ENCODE measurements around the gene PLEKHB1.

Gene PLEKHB1

DNA sequence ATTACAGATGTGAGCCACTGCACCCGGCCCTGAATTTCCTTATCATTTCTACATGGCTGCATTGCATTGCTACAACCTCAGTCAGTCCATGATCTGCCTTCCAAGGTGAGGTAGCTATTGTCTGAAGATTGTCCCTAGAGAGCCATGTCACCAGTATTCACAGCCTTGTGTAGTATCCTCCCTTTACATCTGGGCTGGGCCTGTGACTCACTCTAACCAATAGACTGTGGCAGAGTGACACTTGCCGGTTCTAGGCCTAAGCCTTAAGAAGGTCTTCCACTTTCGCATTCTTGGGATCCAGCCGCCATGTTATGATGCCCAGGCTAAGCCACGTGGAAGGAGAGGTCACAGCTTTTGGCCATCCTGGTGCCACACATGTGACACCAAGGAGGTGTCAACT lies 10.1 kb upstream of the PLEKHB1 start:
- peaks cover 1% of the 10 kb centered on the region for H3K36me3 Mint-ChIP-seq (ENCODE audit: low read depth)
- H3K27me3 Mint-ChIP-seq (ENCODE audit: low read depth): no peaks in the 10 kb centered on the region
- peaks cover 4% of the 10 kb centered on the region for H3K9me3 Mint-ChIP-seq
- H3K27ac Mint-ChIP-seq: no peak overlapping the region
- H3K4me3 Mint-ChIP-seq: no peak overlapping the region
- DNase-seq (ENCODE audit: low spot score): no peak
- peaks cover 13% of the 10 kb centered on the region for H3K4me1 Mint-ChIP-seq (ENCODE audit: low read depth)

DNA sequence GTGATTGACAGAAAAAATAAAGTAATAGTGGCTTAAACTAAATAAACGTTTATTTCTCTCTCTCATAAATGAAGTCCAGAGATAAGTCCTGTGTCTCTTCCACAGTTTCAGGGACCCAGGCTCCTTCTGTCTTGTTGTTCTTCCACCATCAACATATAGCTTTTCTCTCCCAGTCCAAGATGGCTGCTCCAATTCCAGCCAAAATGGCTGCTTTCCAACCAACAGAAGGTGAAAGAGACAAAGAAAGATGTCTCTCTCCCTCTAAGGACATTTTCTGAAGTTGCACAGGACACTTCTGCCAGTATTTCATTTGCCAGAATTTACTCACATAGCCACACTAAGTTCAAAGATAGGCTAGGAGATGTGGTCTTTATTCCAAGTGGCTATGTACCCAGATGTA lies 9.4 kb upstream of the PLEKHB1 start:
- Mint-ChIP-seq H3K4me1 (ENCODE audit: low read depth) (peaks cover 13% of the 10 kb centered on the region), H3K9me3 (peaks cover 2% of the 10 kb centered on the region), H3K27ac (no peak overlapping the region), H3K36me3 (ENCODE audit: low read depth) (peaks cover 1% of the 10 kb centered on the region), H3K27me3 (ENCODE audit: low read depth) (no peaks in the 10 kb centered on the region), H3K4me3 (no peak overlapping the region)
- no peak for DNase-seq (ENCODE audit: low spot score)

DNA sequence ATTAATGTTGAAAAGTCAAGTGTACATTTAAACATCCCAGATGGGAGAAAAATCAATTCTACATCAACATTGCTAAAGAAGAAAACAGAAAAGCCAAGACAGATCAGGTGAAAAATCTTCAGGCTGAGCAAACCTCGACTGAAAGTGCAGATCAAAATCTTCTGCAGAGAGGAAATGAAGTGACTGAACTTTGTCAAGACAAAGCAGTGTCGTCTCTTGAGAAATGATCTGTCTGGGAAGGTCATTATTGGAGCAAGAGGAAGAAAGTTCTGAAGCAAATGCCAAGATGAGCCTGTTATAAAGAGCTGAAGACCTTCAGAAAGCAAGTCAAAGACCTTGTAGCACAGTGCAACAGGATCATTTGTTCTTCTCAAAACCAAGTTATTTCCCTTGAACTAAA lies 5.8 kb upstream of the PLEKHB1 start:
- no peaks in the 10 kb centered on the region for H3K9me3 Mint-ChIP-seq
- no peaks in the 10 kb centered on the region for H3K27me3 Mint-ChIP-seq (ENCODE audit: low read depth)
- peak overlapping the region; percentile 32 for H3K27ac Mint-ChIP-seq
- no peaks in the 10 kb centered on the region for H3K36me3 Mint-ChIP-seq (ENCODE audit: low read depth)
- DNase-seq (ENCODE audit: low spot score): no peak
- H3K4me3 Mint-ChIP-seq: no peak overlapping the region
- peaks cover 8% of the 10 kb centered on the region for H3K4me1 Mint-ChIP-seq (ENCODE audit: low read depth)

DNA sequence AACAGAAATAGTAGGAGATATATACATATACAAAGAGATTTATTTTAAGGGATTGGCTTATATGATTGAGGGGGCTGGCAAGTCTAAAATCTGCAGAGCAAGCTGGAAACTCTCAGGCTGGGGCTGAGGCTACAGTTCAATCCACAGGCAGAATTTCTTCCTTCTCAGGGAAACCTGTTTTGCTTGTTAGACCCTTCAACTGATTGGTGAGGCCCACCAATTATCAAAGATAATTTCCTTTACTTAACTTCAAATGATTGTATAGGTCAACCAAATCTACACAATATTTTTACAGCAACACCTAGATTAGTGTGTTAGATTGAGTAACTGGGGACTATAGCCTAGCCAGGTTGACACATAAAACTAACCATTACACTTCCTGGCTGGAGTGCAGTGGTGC lies 4.7 kb upstream of the PLEKHB1 start:
- Mint-ChIP-seq H3K9me3 (no peaks in the 10 kb centered on the region), H3K36me3 (ENCODE audit: low read depth) (no peaks in the 10 kb centered on the region), H3K4me1 (ENCODE audit: low read depth) (peaks cover 9% of the 10 kb centered on the region), H3K27me3 (ENCODE audit: low read depth) (peaks cover 3% of the 10 kb centered on the region), H3K4me3 (no peak overlapping the region), H3K27ac (no peak overlapping the region)
- DNase-seq (ENCODE audit: low spot score): no peak

DNA sequence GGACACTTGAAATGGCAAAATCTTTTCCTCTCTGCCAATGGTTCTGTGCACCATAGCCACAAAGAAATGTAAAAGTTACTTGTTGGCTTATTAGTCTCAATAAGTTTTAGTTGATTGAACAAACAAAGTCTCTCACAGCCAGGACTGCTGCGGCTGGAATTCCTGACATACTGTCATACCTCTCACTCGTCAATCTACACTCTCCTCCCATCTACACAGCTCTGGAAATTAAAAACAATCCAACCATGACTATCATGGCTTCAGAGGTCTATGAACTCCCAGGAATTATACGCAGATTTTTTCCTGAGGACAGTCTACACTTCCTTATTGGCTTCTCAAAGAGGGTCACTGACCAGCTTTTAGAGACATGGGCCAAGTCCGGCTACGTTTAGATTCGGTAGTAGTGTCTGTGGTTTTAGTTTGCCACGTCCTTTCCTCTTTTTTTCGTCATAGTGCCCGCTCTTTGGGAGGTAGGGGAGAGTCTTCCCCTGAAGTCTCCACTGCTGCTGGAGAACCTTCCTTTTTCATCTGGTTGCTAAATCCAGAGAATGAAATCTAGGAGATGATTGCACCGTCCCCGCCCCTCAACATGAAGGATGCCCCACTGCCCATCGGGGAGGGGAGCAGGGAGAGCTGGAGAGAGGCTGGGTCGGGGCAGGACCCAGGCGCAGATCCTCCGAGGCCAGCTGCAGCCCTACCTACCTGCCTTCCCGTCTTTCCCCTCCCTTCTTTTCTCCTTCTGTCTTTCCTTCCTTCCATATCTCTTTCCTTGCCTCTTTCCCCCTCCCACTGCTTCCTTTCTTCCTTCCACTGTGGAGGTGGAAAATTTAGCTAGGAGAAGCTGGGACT lies 1.0 kb upstream of the PLEKHB1 start:
- H3K9me3 Mint-ChIP-seq: no peaks in the 10 kb centered on the region
- H3K4me1 Mint-ChIP-seq (ENCODE audit: low read depth): peaks cover 15% of the 10 kb centered on the region
- no peak overlapping the region for H3K4me3 Mint-ChIP-seq
- no peak overlapping the region for H3K27ac Mint-ChIP-seq
- no peaks in the 10 kb centered on the region for H3K36me3 Mint-ChIP-seq (ENCODE audit: low read depth)
- DNase-seq (ENCODE audit: low spot score): no peak
- peaks cover 3% of the 10 kb centered on the region for H3K27me3 Mint-ChIP-seq (ENCODE audit: low read depth)

DNA sequence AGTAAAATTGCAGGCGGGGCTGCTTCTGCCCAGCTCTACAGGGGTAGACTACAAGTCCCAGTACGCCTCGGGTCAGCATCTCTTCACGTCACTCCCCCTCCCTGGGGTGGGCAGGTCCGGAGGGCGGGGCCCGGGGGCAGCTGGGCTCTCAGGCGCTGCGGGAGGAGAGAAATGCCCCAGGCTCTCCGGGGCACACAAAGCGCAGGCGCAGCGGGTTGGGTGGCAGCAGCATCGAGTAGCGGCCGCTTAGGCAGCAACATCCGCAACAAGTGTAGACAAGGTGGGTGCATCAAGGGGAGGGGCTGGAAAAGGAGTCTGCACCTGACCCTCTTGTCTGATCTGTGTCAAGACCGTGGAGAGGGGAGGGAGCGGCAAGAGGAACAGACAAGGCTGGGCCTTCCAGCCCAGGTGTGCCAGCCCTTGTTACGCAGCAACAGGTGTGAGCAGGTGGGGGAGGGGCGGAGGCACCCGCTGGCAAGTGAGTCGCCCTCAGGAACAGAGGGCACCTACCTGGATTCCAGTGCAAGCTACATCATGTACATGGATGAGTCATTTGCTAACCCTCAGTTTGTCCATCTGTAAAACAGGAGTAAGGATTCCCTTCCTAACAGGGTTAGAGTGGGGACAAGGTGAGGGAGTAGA lies 1.2 kb downstream of the PLEKHB1 start:
- no peaks in the 10 kb centered on the region for H3K36me3 Mint-ChIP-seq (ENCODE audit: low read depth)
- DNase-seq (ENCODE audit: low spot score): peak; percentile 85
- H3K27me3 Mint-ChIP-seq (ENCODE audit: low read depth): peaks cover 3% of the 10 kb centered on the region
- peaks cover 10% of the 10 kb centered on the region for H3K4me1 Mint-ChIP-seq (ENCODE audit: low read depth)
- peak overlapping the region; percentile 49 for H3K27ac Mint-ChIP-seq
- H3K4me3 Mint-ChIP-seq: peak overlapping the region; percentile 69
- no peaks in the 10 kb centered on the region for H3K9me3 Mint-ChIP-seq

DNA sequence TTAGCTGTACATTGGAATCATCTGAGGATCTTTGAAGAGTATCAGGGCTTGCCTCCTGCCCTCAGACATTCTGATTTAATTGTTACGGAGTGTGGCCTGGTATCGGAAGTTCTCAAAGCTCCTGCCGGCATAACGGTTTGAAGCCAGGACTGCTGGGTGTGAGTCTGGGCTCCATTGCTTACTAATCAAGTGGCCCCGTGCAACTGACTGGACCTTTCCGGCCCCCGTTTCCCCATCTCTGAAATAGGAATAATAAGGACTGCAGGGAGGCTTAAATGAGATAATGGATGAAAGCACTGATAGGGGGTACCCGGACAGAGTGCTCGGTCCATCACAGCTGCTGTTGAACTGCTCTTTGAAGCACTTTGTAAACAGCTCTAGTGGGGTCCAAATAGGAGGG lies 1.7 kb downstream of the PLEKHB1 start:
- Mint-ChIP-seq H3K9me3 (no peaks in the 10 kb centered on the region), H3K27me3 (ENCODE audit: low read depth) (peaks cover 3% of the 10 kb centered on the region), H3K27ac (no peak overlapping the region), H3K4me1 (ENCODE audit: low read depth) (peaks cover 10% of the 10 kb centered on the region), H3K4me3 (no peak overlapping the region), H3K36me3 (ENCODE audit: low read depth) (no peaks in the 10 kb centered on the region)
- DNase-seq (ENCODE audit: low spot score): no peak

DNA sequence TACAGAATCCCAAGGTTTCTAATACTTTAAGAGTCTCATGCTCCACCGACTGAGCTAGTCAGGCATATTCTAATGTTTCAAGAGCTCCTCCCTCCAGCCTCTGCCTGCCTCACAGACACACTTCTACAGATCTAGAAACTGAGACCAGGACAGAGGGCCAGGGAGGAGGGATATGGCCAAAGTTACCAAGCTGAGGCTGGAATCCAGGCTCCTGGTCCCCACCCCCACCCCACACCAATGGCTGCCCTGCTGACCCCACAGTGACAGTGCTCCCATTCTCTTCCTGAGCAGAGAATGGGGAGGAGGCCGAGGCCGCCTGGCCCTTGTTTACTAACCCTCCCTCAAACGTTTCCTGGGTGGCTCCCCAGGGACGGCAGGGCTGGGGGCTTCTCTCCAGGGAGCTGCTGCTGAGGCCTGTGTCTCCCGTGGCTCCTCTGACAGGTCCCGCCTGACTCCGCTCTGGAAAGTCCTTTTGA lies 2.2 kb downstream of the PLEKHB1 start:
- Mint-ChIP-seq H3K9me3 (no peaks in the 10 kb centered on the region), H3K36me3 (ENCODE audit: low read depth) (no peaks in the 10 kb centered on the region), H3K27ac (no peak overlapping the region), H3K4me3 (no peak overlapping the region), H3K27me3 (ENCODE audit: low read depth) (peaks cover 3% of the 10 kb centered on the region), H3K4me1 (ENCODE audit: low read depth) (peaks cover 10% of the 10 kb centered on the region)
- no peak for DNase-seq (ENCODE audit: low spot score)

DNA sequence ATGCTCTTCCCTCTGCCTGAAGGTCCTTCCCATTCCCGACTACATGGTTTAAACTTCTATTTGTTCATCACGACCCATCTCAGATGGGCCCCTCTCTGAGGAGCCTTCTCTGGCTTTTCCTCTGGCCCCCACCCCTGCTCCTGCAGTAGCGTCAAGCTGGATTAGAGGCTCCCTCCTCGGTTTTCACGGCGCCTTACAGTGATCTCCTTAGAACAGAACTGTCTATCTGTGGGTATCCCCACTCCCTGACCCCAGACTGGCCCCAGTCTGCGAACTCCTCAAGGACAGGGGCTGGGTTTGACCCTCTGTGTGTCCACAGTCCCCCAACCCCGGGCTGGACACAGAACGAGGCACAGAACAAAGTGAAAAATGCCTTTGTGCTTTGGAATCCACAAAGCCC lies 2.8 kb downstream of the PLEKHB1 start:
- no peaks in the 10 kb centered on the region for H3K36me3 Mint-ChIP-seq (ENCODE audit: low read depth)
- H3K9me3 Mint-ChIP-seq: no peaks in the 10 kb centered on the region
- H3K27ac Mint-ChIP-seq: no peak overlapping the region
- H3K4me3 Mint-ChIP-seq: no peak overlapping the region
- peaks cover 10% of the 10 kb centered on the region for H3K4me1 Mint-ChIP-seq (ENCODE audit: low read depth)
- H3K27me3 Mint-ChIP-seq (ENCODE audit: low read depth): peaks cover 3% of the 10 kb centered on the region
- DNase-seq (ENCODE audit: low spot score): no peak

DNA sequence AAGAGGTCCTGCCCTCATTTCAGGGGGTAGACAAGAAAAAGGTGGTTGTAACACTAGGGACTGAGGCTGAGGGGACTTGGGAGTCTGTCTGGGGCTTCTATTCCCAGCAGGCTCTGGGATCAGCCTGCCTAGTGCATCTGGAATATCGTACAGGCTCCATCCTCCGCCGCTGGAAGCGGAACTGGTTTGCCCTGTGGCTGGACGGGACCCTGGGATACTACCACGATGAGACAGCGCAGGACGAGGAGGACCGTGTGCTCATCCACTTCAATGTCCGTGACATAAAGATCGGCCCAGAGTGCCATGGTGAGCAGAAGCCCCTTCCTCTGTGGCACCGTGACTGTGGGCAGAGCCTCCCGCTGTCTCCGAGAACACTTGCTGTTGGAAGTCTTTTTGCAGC lies 4.0 kb downstream of the PLEKHB1 start:
- Mint-ChIP-seq H3K36me3 (ENCODE audit: low read depth) (no peaks in the 10 kb centered on the region), H3K9me3 (no peaks in the 10 kb centered on the region), H3K4me1 (ENCODE audit: low read depth) (peaks cover 10% of the 10 kb centered on the region), H3K27me3 (ENCODE audit: low read depth) (peaks cover 3% of the 10 kb centered on the region), H3K27ac (no peak overlapping the region), H3K4me3 (no peak overlapping the region)
- no peak for DNase-seq (ENCODE audit: low spot score)

DNA sequence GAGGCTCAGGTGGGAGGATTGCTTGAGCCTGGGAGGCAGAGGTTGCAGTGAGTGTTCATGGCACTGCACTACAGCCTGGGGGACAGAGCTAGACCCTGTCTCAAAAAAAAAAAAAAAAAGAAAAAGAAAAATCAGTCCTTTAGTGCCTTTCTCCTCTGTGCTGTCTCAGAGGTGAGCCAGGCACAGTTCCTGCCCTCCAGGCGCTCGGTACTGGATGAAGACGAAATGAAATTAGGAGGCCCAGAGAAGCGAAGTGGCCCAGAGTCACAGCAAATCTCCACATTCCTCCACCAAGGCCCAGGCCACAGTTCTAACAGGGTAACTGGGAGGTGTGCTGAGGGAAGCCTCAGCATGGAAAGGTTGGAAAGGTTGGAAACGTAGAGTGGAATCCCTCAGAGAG lies 4.9 kb downstream of the PLEKHB1 start:
- no peaks in the 10 kb centered on the region for H3K36me3 Mint-ChIP-seq (ENCODE audit: low read depth)
- H3K4me1 Mint-ChIP-seq (ENCODE audit: low read depth): peaks cover 10% of the 10 kb centered on the region
- no peak overlapping the region for H3K27ac Mint-ChIP-seq
- DNase-seq (ENCODE audit: low spot score): no peak
- H3K27me3 Mint-ChIP-seq (ENCODE audit: low read depth): no peaks in the 10 kb centered on the region
- no peaks in the 10 kb centered on the region for H3K9me3 Mint-ChIP-seq
- H3K4me3 Mint-ChIP-seq: no peak overlapping the region

DNA sequence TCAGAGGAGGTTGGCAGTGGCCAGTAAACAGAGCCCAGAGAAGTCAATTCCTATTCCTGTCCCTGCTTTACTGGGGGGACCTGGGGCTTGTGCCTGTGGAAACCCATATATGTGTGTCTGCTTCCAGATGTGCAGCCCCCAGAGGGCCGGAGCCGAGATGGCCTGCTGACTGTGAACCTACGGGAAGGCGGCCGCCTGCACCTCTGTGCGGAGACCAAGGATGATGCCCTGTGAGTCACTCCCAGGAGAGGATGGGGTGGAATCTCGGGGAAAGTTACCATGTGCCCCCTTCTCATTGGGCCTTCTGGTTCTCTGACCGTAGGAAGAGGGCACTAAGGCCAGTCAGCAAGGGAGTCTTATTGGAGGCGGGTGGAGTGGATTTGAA lies 5.3 kb downstream of the PLEKHB1 start:
- H3K9me3 Mint-ChIP-seq: no peaks in the 10 kb centered on the region
- peaks cover 10% of the 10 kb centered on the region for H3K4me1 Mint-ChIP-seq (ENCODE audit: low read depth)
- H3K27me3 Mint-ChIP-seq (ENCODE audit: low read depth): no peaks in the 10 kb centered on the region
- H3K27ac Mint-ChIP-seq: no peak overlapping the region
- H3K4me3 Mint-ChIP-seq: no peak overlapping the region
- no peaks in the 10 kb centered on the region for H3K36me3 Mint-ChIP-seq (ENCODE audit: low read depth)
- no peak for DNase-seq (ENCODE audit: low spot score)

DNA sequence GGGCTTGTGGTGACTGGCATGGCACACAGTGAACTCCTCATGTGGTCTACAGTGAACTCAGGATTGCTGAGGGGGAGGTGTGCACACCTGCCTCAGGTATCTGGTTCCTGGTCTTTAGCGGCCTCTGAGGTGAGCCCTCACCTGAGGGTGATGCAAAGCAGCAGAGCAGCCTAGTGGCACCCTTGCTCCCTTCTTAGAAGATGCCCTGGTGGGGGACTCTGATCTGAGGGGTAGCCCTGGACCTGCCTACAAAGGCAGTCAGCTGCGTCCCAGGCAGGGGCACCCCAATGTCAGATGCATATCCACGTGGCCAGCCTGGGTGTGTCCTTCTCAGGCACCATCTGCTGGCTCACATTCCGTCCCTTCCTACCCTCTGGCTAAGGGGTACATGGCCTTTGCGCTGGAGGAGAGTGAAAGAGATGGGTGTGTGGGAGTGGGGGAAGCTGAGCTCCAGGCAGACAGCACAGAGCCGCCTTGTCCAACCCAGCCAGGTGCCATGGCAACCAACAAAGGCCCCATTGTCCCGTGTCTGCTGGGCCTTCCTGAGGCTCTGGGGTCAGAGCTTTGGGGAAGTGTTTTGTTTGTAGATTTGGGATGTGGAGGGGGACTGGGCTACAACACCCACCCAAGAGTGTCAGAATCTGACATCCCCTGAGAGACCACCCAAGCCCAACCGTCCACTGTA lies 5.8 kb downstream of the PLEKHB1 start:
- Mint-ChIP-seq H3K9me3 (no peaks in the 10 kb centered on the region), H3K27me3 (ENCODE audit: low read depth) (no peaks in the 10 kb centered on the region), H3K36me3 (ENCODE audit: low read depth) (no peaks in the 10 kb centered on the region), H3K4me1 (ENCODE audit: low read depth) (peaks cover 5% of the 10 kb centered on the region), H3K4me3 (no peak overlapping the region), H3K27ac (no peak overlapping the region)
- no peak for DNase-seq (ENCODE audit: low spot score)

DNA sequence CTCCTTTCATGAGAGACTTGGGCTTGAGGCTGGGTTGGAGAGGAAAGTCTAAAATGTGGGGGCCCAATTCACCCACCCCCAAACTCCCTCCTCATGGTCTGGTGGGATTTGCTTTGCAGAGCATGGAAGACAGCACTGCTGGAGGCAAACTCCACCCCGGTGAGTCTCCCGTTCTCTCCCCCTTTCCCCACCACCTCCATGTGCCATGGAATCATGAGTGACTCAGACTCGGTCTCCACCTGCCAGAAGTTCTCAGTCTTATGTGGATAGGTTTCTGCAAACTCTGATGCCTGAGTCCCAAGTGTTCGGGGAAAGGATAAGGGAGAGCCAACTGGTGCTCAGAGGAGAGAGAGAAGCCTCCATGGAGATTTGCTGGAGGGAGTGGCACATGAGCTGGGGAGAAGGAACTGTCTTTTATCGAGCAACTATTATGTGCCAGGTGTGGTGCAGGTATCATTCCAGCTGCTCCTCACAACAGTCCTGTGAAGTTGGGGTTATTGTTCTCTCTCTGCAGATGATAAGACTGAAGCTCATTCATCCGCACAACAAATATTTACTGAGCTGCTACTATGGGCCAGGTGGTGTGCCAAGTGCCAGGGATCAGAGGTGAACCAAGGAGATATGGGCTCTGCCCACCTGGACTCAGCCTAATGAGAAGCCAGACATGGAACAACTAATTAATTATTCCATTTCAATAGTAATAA lies 6.6 kb downstream of the PLEKHB1 start:
- no peaks in the 10 kb centered on the region for H3K4me1 Mint-ChIP-seq (ENCODE audit: low read depth)
- no peak for DNase-seq (ENCODE audit: low spot score)
- no peaks in the 10 kb centered on the region for H3K36me3 Mint-ChIP-seq (ENCODE audit: low read depth)
- no peaks in the 10 kb centered on the region for H3K9me3 Mint-ChIP-seq
- H3K4me3 Mint-ChIP-seq: no peak overlapping the region
- H3K27ac Mint-ChIP-seq: no peak overlapping the region
- H3K27me3 Mint-ChIP-seq (ENCODE audit: low read depth): no peaks in the 10 kb centered on the region
